GM21528 (cell line): ENCODE data around the gene RNF38.
"Not testable (repeated sequence)": the region's sequence is repeated elsewhere in the genome, so short reads cannot be mapped to it uniquely, and the experiment has no call there.

Experiments used
- ATAC-seq: cut with Tn5 transposase; IDR thresholded peaks from one replicate; pipeline ENCODE4 v1.9.1; 2021; ENCODE audit warnings: mild to moderate bottlenecking, moderate library complexity; ENCODE audit not compliant: unreplicated experiment, low FRiP score

Gene RNF38

GRCh38 chr9:36409076-36409475 lies 9.0 kb upstream of the RNF38 start:
- not testable (repeated sequence) for ATAC-seq

GRCh38 chr9:36407122-36407723 lies 7.2 kb upstream of the RNF38 start:
- ATAC-seq = no peak

- ATAC-seq = no peak
Observed at GRCh38 chr9:36402536-36402935, 2.5 kb upstream of the RNF38 start.

GRCh38 chr9:36401897-36402480 lies 1.9 kb upstream of the RNF38 start:
- ATAC-seq = no peak

DNA sequence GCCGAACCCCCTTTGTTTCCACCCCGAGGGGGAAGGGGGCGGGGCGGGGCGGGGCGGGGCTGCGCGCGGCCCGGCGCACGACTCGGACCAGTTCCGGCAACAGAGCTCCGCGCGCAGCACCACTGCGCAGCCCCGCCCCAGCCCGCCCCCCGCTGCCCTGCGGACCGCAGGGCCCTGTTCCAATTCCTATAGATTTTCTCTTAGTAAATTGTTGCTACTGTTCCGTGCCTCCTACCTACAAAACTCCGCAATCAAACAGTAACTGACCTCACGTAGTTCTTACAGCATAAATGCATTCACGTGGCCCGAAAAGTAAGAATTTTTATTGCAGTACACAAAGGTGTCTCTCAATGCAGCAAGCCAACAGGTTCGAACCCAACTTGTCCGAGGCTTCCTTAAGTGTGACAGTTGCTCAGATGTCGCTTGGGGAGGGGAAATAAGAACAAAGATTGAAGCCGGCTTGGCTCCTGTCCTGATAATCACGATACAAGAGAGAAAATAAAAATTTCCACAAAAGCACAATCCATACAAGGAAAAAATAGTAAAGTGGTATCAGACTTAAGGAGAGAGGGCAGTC lies 1.2 kb upstream of the RNF38 start:
- peak; percentile 61 for ATAC-seq

DNA sequence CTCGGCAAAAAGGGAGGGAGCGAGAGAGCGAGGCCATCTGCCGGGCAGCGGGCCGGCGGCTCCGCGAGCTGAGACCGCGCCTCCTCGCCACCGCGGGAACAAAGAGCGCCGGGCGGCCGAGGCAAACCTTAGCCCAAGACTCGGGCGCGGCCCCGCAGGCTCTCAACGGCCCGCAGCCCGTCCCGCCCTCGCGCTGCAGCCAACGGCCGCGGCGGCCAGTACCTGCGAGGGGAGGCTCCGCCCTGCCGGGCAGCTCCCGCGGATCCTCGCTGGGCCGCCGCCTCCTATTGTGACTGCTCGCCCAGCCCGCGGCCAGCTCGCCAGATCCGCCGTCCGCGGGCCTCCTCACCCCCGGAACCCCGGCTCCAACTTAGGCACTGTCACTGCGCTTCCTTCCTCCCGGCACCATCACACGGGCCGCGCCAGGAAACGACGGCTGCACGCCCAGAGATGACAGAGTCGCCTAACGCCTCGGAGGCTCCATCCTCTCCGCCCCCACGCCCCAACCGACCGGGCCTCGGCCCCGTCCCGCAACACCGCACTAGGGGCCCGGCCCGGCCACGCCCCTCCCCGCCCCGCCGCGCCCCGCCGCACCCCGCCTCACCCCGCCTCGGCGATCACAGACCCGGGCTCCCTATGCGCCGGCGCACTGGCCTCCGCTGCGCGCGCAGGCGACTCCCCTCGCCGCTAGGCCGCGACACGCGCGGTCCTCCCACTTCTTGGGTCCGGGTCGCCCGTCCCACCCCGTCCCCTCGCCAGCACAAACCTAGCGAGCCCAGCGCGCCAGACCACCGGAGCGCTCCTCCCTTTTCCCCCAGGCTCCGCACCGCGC lies 479 bp upstream of the RNF38 start:
- ATAC-seq = peak; percentile 80

- no peak for ATAC-seq
Observed at GRCh38 chr9:36398745-36399144, 1.3 kb downstream of the RNF38 start.

DNA sequence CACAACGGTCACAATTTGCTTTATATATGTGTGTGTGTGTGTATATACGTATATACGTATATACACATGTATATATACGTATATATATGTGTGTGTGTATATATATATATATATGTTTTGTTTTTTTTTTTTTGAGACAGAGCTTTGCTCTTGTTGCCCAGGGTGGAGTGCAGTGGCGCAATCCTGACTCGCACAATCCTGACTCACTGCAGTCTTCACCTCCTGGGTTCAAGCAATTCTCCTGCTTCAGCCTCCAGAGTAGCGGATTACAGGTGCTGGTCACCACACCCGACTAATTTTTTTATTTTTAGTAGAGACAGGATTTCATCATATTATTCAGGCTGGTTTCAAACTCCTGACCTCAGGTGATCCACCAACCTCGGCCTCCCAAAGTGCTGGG lies 3.1 kb downstream of the RNF38 start:
- no peak for ATAC-seq

DNA sequence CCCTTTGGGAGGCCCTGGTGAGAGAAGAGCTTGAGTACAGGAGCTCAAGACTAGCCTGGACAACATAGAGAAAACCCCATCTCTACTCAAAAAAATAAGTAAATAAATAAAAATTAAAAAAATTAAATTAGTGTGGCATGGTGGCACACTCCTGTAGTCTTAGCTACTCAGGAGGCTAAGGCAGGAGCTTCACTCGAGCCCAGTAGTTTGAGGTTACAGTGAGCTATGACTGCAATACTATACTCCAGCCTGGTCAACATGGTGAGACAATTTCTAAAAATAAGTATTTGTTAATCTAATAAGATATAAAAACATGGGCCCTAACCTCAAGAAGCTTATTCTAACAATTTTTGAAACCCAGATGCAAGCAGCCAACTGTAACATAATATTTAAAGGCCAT lies 7.6 kb downstream of the RNF38 start:
- no peak for ATAC-seq

GRCh38 chr9:36389590-36389989 lies 10.5 kb downstream of the RNF38 start:
- ATAC-seq = no peak

GRCh38 chr9:36386396-36386965 lies 13.6 kb downstream of the RNF38 start:
- not testable (repeated sequence) for ATAC-seq

DNA sequence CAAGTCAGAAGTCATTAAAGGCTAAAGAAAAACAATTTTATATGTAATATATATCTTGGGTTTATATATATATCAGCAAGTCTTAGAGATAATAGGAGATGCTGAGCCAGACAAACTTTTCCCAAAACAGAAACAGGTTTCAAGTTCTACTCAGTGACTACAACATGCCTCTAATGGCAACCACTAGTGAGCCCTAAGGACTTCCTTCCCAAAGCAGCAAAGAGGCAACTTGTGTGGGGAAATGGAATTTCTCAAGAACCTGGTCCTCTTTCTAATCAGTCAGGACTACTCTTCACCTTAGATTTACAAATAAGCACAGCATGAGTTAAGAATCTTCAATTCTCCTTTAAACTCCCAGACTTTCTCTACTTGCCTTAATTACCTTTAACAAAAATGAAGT lies 17.6 kb downstream of the RNF38 start:
- ATAC-seq = no peak

DNA sequence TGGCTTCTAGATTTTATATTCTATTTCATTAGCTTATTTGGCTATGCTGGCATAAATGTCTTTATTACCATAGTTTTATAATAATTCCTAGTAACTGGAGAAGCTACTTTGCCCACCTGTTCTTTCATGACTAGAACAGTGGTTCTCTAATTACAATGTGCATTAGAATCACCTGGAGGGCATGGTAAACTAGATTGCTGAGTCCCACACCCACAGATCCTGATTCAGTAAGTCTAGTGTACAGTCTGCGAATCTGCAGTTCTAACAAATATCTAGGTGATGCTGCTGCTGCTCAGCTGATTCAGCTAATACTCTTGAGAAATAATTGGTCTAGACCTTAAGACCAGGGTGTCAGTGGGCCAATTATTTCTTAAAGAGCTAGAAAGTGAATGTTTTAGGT lies 35.5 kb downstream of the RNF38 start:
- ATAC-seq = no peak

GRCh38 chr9:36363448-36363847 lies 36.6 kb downstream of the RNF38 start:
- no peak for ATAC-seq

GRCh38 chr9:36358486-36358885 lies 41.6 kb downstream of the RNF38 start:
- no peak for ATAC-seq

DNA sequence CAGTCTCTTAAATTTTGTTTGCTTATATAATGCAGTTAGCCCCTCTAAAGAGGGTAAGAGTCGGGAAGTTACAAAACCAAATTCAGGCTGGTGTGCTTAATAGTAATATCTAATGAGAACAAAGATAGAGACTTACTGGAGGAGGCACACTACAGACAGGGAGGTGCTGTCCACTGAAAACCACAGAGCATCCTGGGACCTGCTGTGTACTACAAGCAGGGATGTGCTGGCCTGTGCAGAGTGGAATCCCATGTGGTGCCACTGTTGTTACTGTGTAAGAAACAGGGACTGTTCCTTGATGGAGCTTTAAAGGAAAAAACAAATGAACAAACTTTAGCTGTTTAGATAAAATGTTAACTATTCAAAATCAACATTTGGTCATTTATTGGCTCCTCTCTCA lies 42.4 kb downstream of the RNF38 start:
- ATAC-seq = no peak

DNA sequence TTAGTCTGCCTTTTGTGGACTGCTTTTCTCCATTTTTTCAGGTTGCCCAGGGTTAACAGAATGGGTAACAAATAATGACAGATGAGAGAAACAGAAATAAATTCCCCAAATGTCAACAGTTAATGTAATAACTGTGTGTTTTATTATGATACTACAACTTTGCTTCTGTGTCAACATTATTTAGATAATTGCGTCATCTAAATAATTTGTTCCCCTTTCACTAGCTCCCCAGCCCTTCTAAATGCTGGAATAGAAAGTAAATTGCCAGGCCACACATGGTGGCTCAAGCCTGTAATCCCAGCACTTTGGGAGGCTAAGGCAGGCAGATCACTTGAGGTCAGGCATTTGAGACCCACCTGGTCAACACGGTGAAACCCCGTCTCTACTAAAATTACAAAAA lies 53.5 kb downstream of the RNF38 start:
- ATAC-seq = no peak

- no peak for ATAC-seq
Observed at GRCh38 chr9:36345103-36345846, 54.8 kb downstream of the RNF38 start.

- ATAC-seq = no peak
Observed at GRCh38 chr9:36341936-36342577, 58.0 kb downstream of the RNF38 start.

GRCh38 chr9:36337865-36338264 lies 62.2 kb downstream of the RNF38 start:
- ATAC-seq = no peak
